Sigmoid colon (tissue), 4 donors: ENCODE measurements around the gene CCDC200.

Source experiments
- POLR2A ChIP-seq, 2 donors: fragments of 450-650 bp; IDR thresholded peaks; one replicate each; pipeline ENCODE4 v1.6.1; 2016; ENCODE audit warnings: antibody characterized with exemption in 2 of 2, mild to moderate bottlenecking in 2 of 2, moderate library complexity in 2 of 2
- POLR2AphosphoS5 ChIP-seq, 4 donors: sonication (generic); formaldehyde crosslinking; IDR thresholded peaks; one replicate each; pipeline ENCODE4 v1.6.1; 2017; ENCODE audit warnings: antibody characterized with exemption in 4 of 4
- TF ChIP-seq, protein P1 (sequence below), 4 experiments: fragments of 450-650 bp in 3 of 4; fragments of 200-600 bp in 1 of 4; IDR thresholded peaks; one replicate each; pipeline ENCODE4 v1.5.1; 2016 to 2019; ENCODE audit warnings: antibody characterized with exemption in 4 of 4, mild to moderate bottlenecking in 3 of 4, moderate library complexity in 2 of 4

DNA sequence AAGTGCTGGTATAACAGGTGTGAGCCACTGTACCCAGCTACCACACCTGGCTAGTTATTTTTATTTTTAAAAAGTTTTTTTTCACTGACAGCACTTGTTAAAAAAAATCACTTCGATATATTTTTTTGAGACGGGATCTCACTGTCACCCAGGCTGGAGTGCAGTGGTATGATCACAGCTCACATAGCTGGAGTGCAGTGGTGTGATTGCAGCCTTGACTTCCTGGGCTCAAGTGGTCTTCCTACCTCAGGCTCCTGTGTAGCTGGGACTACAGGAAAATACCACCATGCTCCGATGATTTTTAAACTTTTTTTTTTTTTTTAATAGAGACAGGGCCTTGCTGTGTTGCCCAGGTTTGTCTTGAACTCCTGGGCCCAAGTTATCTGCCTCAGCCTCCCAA, 44.5 kb downstream of the CCDC200 start:
- TF ChIP-seq POLR2A (IDR thresholded peaks at IDR 0.05) (no peak), POLR2AphosphoS5 (IDR thresholded peaks at IDR 0.05) (no peak)
- TF ChIP-seq, protein P1, sequence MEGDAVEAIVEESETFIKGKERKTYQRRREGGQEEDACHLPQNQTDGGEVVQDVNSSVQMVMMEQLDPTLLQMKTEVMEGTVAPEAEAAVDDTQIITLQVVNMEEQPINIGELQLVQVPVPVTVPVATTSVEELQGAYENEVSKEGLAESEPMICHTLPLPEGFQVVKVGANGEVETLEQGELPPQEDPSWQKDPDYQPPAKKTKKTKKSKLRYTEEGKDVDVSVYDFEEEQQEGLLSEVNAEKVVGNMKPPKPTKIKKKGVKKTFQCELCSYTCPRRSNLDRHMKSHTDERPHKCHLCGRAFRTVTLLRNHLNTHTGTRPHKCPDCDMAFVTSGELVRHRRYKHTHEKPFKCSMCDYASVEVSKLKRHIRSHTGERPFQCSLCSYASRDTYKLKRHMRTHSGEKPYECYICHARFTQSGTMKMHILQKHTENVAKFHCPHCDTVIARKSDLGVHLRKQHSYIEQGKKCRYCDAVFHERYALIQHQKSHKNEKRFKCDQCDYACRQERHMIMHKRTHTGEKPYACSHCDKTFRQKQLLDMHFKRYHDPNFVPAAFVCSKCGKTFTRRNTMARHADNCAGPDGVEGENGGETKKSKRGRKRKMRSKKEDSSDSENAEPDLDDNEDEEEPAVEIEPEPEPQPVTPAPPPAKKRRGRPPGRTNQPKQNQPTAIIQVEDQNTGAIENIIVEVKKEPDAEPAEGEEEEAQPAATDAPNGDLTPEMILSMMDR (IDR thresholded peaks at IDR 0.05) = no peak
